HEK293 (cell line): ENCODE results near the gene SYTL2.

Experiments used
- CTCF ChIP-seq: fragments of 450-650 bp; formaldehyde crosslinking; IDR thresholded peaks from 2 replicates; pipeline ENCODE4 v1.5.1; 2016; ENCODE audit warnings: missing biosample characterization, missing genetic modification characterization
- ZNF175 ChIP-seq: fragments of 450-650 bp; formaldehyde crosslinking; IDR thresholded peaks from 2 replicates; pipeline ENCODE4 v1.5.1; 2016; ENCODE audit warnings: missing biosample characterization, missing genetic modification characterization
- ZNF274 ChIP-seq, 2 experiments: fragments of 200-500 bp in 1 of 2; fragments of 450-650 bp in 1 of 2; sonication (Bioruptor generic) in 1 of 2; formaldehyde crosslinking in 1 of 2; IDR thresholded peaks; 2 replicates each; pipeline versions ENCODE4 v1.5.1 to v1.6.1; 2014 to 2016; ENCODE audit warnings: borderline replicate concordance in 1 of 2, inconsistent platforms in 1 of 2, low read length in 1 of 2, missing biosample characterization in 1 of 2, missing genetic modification characterization in 1 of 2
- ZNF280D ChIP-seq: fragments of 450-650 bp; formaldehyde crosslinking; IDR thresholded peaks from 2 replicates; pipeline ENCODE4 v1.5.1; 2016; ENCODE audit warnings: missing biosample characterization, missing genetic modification characterization
- ZNF670 ChIP-seq: fragments of 450-650 bp; formaldehyde crosslinking; IDR thresholded peaks from 2 replicates; pipeline ENCODE4 v1.5.1; 2016; ENCODE audit warnings: missing biosample characterization, missing genetic modification characterization, low read depth
- ZNF791 ChIP-seq: fragments of 450-650 bp; formaldehyde crosslinking; IDR thresholded peaks from 2 replicates; pipeline ENCODE4 v1.5.1; 2016; ENCODE audit warnings: missing biosample characterization, missing genetic modification characterization

- no peak for TF ChIP-seq CTCF
- TF ChIP-seq ZNF791 (tag by site-specific recombination) = no peak
- no peak for TF ChIP-seq ZNF670 (tag by site-specific recombination)
- no peak for TF ChIP-seq ZNF280D (tag by site-specific recombination)
- TF ChIP-seq ZNF274 (IDR thresholded peaks at IDR 0.05; ENCODE audit: low read length) = no peak
- no peak for TF ChIP-seq ZNF274 (tag by site-specific recombination; IDR thresholded peaks at IDR 0.05; ENCODE audit: borderline replicate concordance)
- TF ChIP-seq ZNF175 (tag by site-specific recombination) = no peak
Observed at GRCh38 chr11:85787809-85788760, 22.9 kb downstream of the SYTL2 start.
